Brain microvascular endothelial cell (primary cell): ENCODE results near the gene ZNF112.
"Not testable (repeated sequence)": the region's sequence is repeated elsewhere in the genome, so short reads cannot be mapped to it uniquely, and the experiment has no call there.

Experiments used
- DNase-seq: peaks from one replicate; pipeline ENCODE4 v3.0.0-alpha.2; 2020
- H3K27ac ChIP-seq: fragments of 250-450 bp; sonication (Bioruptor Pico); 2 replicates; pipeline ENCODE4 v1.5.1; 2020; ENCODE audit warnings: mild to moderate bottlenecking, moderate library complexity
- H3K27me3 ChIP-seq: fragments of 250-450 bp; sonication (Bioruptor Pico); replicated peaks from 2 replicates; pipeline ENCODE4 v1.5.1; 2020; ENCODE audit warnings: mild to moderate bottlenecking
- H3K36me3 ChIP-seq: fragments of 250-450 bp; sonication (Bioruptor Pico); replicated peaks from 2 replicates; pipeline ENCODE4 v1.5.1; 2020; ENCODE audit warnings: mild to moderate bottlenecking
- H3K4me3 ChIP-seq: 2 replicates; pipeline ENCODE4 v1.5.1; 2011; ENCODE audit warnings: low read depth, mild to moderate bottlenecking, control low read depth, low read length, moderate library complexity
- CTCF ChIP-seq: IDR thresholded peaks from 2 replicates; pipeline ENCODE4 v1.5.1; 2011; ENCODE audit warnings: low read depth, mild to moderate bottlenecking, moderate library complexity, low read length, control low read depth, inconsistent platforms; ENCODE audit errors: missing control alignments
- in situ Hi-C: cut with HindIII; loops from 2 replicates; pipeline ENCODE4 v1.10.0; 2017; ENCODE audit warnings: low sequenced_read_pairs, low pct_ligation_motif_present

ZNF112 gene

GRCh38 chr19:44356383-44357111 lies at the start of gene ZNF112:
TSS of gene ZNF112 (minus strand) at chr19:44356680. CDS start at chr19:44340539, 16,141 bp downstream.
- DNase-seq: peak; percentile 90
- H3K36me3 ChIP-seq: no peaks in the 10 kb centered on the region
- peak within 1 kb of the TSS; percentile 87 for H3K4me3 ChIP-seq
- no peak for TF ChIP-seq CTCF
- no peak within 1 kb of the TSS for H3K27ac ChIP-seq
- in situ Hi-C loops: no loop called here
- no peaks in the 10 kb centered on the region for H3K27me3 ChIP-seq

- no peak for TF ChIP-seq CTCF
- H3K27ac ChIP-seq: no peak within 1 kb of the TSS
- in situ Hi-C loops: no loop called here
Measured at GRCh38 chr19:44401139-44402115, 44.9 kb upstream of the ZNF112 start, which contains the start of gene ZNF285. TSS of gene ZNF285 (minus strand) at chr19:44401608. CDS start at chr19:44397213, 4,395 bp downstream.

GRCh38 chr19:44389268-44389667 lies 32.8 kb upstream of the ZNF112 start:
- H3K36me3 ChIP-seq, H3K4me3 ChIP-seq, in situ Hi-C loops, H3K27me3 ChIP-seq, H3K27ac ChIP-seq: not testable (repeated sequence)
- peak; percentile 24 for DNase-seq

More at GRCh38 chr19:44401139-44402115, 44.9 kb upstream of the ZNF112 start, which contains the start of gene ZNF285:
- Histone ChIP-seq H3K4me3 (peak within 1 kb of the TSS; percentile 76), H3K36me3 (no peaks in the 10 kb centered on the region), H3K27me3 (no peaks in the 10 kb centered on the region)
- peak; percentile 92 for DNase-seq

GRCh38 chr19:44374789-44375188 lies 18.3 kb upstream of the ZNF112 start:
- H3K27ac ChIP-seq: no peak overlapping the region
- no peak for TF ChIP-seq CTCF
- H3K36me3 ChIP-seq: no peaks in the 10 kb centered on the region
- in situ Hi-C loops: no loop called here
- no peaks in the 10 kb centered on the region for H3K27me3 ChIP-seq
- no peak for DNase-seq
- no peak overlapping the region for H3K4me3 ChIP-seq

- H3K27ac ChIP-seq: no peak overlapping the region
- in situ Hi-C loops: no loop called here
- no peaks in the 10 kb centered on the region for H3K27me3 ChIP-seq
- no peaks in the 10 kb centered on the region for H3K36me3 ChIP-seq
- no peak overlapping the region for H3K4me3 ChIP-seq
- no peak for DNase-seq
- TF ChIP-seq CTCF: no peak
Measured at GRCh38 chr19:44371815-44372480, 15.5 kb upstream of the ZNF112 start.
